ENCODE data around the gene DPF1.

The DPF1 gene

DNA sequence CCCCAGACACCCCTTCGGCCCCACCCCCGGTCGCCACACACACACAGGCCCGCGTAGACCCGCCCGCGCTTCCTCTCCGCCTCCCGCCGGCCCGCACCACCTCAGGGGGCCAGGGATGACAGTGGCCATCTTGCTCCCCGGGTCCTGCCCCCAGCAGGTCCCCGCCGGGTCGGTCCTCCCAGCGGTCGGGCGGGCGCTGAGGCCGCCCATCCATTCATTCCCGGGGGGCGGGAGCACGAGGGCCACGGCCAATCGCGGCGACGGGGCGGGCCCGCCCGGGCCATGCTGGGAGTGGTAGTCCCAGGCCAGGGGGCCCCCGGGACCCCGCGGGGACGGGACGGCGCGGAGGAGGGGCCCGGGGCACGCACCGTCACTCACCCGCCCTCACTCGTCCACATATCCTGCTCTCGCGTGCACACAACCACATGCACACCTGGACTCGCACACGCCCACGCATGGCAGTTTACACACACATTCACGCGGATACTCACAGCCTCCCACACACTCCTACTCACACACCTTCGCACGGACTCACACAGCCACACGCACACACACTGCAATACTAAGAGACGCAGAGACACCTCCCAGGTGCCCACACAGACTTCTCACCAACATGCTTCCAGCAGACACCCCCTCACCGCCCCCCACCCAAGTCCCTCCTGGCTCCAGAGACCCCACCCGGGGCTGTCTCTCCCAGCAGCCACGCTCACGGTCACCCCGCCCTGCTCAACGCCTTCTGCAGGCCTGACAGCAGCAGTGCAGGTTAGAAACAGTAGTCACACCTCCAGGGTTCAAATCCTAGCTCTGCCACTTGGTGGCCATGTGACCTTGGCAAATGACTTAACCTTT, at the start of gene DPF1:
TSS of gene DPF1 (minus strand) at position 209 of the 849 bp plus-strand sequence. CDS start at position 129, 80 bp downstream.
- TF ChIP-seq, protein P1, sequence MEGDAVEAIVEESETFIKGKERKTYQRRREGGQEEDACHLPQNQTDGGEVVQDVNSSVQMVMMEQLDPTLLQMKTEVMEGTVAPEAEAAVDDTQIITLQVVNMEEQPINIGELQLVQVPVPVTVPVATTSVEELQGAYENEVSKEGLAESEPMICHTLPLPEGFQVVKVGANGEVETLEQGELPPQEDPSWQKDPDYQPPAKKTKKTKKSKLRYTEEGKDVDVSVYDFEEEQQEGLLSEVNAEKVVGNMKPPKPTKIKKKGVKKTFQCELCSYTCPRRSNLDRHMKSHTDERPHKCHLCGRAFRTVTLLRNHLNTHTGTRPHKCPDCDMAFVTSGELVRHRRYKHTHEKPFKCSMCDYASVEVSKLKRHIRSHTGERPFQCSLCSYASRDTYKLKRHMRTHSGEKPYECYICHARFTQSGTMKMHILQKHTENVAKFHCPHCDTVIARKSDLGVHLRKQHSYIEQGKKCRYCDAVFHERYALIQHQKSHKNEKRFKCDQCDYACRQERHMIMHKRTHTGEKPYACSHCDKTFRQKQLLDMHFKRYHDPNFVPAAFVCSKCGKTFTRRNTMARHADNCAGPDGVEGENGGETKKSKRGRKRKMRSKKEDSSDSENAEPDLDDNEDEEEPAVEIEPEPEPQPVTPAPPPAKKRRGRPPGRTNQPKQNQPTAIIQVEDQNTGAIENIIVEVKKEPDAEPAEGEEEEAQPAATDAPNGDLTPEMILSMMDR (conservative IDR thresholded peaks at IDR 0.05; ENCODE audit: low read depth, low read length) = peak; percentile 37

DNA sequence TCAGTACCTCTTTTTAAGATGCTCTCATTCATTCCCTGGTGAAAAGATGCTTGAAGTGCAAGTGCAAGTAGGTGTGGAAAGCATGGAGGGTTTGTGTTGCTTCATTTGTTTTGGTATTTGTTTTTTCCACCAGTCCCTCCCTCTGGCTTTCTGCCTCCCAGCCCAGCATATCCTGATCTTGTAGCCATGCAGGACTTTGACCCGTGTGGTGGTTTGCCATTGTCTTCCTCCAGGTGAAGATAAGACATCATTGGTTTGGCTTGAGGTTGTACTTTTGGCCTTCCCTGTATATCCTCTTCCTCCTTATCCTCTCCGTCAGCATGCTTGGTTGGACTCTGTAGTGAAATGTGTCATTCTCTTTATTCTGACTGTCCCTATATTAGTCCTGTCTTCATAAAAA, 49.5 kb upstream of the DPF1 start:
- TF ChIP-seq, protein P1 (conservative IDR thresholded peaks at IDR 0.05; ENCODE audit: low read depth, low read length) = no peak
- H3K4me3 ChIP-seq (ENCODE audit: low read length) = no peak overlapping the region
- DNase-seq (ENCODE audit: low read depth) = no peak

More for the DNA sequence above, at the start of gene DPF1:
- peak within 1 kb of the TSS; percentile 62 for H3K4me3 ChIP-seq (ENCODE audit: low read length)
- peak; percentile 28 for DNase-seq (ENCODE audit: low read depth)

DNA sequence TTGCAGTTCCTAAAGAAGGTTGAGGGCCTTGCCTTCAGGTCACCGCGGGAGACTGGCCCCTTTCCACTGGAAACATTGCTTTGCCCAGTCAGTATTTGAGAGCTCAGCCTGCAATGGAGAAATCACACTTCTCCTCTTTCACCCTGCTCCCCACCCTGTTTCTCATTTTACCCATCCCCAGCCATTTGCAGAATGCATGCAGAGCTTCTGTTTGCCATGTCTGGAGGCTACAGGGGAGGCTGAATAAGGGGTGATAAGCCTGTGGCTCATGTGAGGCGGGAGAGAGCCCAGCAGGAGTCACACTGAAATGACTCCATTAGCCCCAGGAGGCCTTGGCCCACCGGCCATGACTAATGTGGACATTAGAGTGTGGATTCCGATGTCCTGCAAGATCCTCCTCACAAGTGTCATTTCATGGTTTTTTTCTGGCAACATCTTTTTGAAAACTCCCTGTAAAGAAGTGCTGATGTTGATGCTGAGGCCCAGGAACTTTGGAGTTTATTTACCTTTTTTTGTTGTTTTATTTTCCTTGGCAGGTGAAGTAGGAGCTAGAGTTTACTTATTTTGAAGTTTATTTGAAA, 46.7 kb upstream of the DPF1 start:
- H3K4me3 ChIP-seq (ENCODE audit: low read length) = no peak overlapping the region
- DNase-seq (ENCODE audit: low read depth) = no peak
- TF ChIP-seq, protein P1 (conservative IDR thresholded peaks at IDR 0.05; ENCODE audit: low read depth, low read length) = no peak

DNA sequence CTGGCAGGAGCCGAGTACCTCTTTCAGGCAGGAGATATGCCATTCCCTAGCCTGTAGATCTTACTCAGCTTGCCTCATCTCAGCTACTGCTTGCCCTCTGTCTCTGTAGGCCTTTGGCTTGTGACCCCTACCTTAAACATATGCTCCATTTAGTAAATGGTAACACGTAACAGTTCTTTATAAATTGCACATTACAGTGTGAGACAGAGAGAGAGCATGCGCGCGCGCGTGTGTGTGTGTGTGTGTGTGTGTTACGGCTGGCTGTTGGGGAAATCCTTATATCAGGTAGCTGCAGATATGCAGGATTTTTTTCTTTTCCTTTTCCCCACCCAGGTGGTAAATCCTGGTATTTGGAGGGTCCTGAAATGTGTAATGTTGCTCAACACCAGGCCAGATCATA, 44.5 kb upstream of the DPF1 start:
- H3K4me3 ChIP-seq (ENCODE audit: low read length) = no peak overlapping the region
- TF ChIP-seq, protein P1 (conservative IDR thresholded peaks at IDR 0.05; ENCODE audit: low read depth, low read length) = no peak
- no peak for DNase-seq (ENCODE audit: low read depth)

DNA sequence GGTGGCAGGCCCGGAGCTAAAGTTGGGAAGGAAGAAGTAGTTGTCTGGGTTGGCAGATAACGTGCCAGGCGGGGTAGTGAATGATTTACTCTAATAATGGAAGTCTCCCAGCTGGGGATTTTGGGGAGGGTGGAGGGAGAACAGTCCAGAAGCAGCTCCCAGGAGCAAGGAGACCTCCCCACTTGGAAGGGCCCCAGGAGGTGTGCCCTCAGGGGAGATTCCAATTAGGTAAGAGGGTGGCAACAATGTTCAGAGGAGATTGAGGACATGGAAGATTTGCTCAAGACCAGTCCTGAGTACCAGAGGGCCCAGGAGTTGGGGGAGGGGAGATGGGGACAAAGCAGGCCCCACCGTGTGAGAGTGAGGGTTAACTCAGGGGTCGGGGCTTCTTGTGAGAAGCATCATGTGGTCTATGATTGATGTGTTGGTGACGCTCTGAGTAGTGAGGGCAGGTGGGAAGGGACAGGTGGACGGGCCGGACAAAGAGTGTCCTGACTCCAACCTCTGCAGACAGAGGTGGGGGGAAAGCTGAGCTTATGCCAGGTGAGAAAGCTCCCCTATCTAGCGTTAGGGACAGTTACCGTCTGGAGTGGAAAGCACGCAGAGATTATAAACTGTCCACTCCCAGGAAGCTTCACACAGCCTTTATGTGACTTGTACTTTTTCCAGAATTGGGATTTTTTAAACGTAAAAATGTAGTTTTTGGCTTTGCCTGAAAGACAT, 43.9 kb upstream of the DPF1 start:
- TF ChIP-seq, protein P1 (conservative IDR thresholded peaks at IDR 0.05; ENCODE audit: low read depth, low read length) = no peak

DNA sequence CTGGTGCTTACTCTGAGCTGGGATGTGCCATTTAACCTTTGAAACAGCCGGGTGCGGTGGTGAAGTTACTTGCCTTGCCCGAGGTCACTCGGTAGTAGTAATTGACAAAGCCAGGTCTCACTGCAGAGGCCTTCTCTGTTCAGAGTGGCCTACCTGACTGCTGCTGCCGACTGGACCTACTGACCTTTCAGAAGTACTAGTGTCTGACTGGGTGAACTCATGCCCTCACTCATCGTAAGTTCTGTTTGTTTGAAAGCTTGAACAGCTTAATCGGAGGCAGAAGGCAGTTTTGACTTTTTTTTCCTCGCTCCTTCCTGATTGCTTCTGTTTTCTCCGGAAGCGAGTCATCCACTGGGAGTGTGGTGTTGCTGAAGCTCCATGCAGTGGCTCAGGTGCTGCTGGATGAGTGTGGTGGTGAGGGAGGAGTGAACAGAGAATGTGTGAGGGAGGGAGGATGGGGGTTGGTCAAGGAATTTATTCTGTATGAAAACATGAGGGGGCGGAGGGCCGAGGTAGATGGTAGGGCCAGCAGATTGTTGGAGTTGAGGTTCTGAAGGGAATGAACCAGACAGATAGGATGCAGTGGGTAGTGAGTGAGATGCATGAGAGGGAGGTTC, 43.1 kb upstream of the DPF1 start:
- TF ChIP-seq, protein P1 (conservative IDR thresholded peaks at IDR 0.05; ENCODE audit: low read depth, low read length) = no peak
- peak; percentile 28 for DNase-seq (ENCODE audit: low read depth)
- no peak overlapping the region for H3K4me3 ChIP-seq (ENCODE audit: low read length)

More for the DNA sequence above, 43.9 kb upstream of the DPF1 start:
- DNase-seq (ENCODE audit: low read depth) = no peak
- no peak overlapping the region for H3K4me3 ChIP-seq (ENCODE audit: low read length)

Measured in retinal pigment epithelial cell (primary cell).